Fibroblast of mammary gland (primary cell): ENCODE data around the gene MYADML2.
A peak's percentile ranks its signal among the peaks of the same experiment; 100 is the strongest.
"Not testable (repeated sequence)": the region's sequence is repeated elsewhere in the genome, so short reads cannot be mapped to it uniquely, and the experiment has no call there.

Experiments used
- DNase-seq: peaks from one replicate; pipeline ENCODE4 v3.0.0-alpha.2; 2010; ENCODE audit warnings: low read depth
- H3K4me3 ChIP-seq: 2 replicates; pipeline ENCODE4 v1.5.1; 2011; ENCODE audit warnings: low read depth, mild to moderate bottlenecking, low read length, moderate library complexity; ENCODE audit not compliant: control insufficient read depth
- CTCF ChIP-seq: conservative IDR thresholded peaks from 2 replicates; pipeline ENCODE4 v1.5.1; 2011; ENCODE audit warnings: low read depth, low read length, inconsistent platforms; ENCODE audit not compliant: control insufficient read depth, insufficient read depth

The MYADML2 gene

GRCh38 chr17:81921996-81922565, 25.0 kb downstream of the MYADML2 start:
- no peak for TF ChIP-seq CTCF
- no peak for DNase-seq
- no peak overlapping the region for H3K4me3 ChIP-seq

- TF ChIP-seq CTCF, result no peak
- H3K4me3 ChIP-seq, result no peak overlapping the region
- DNase-seq, result no peak
These were observed 25.5 kb downstream of the MYADML2 start for GRCh38 chr17:81921537-81921862.

- DNase-seq, result no peak
- no peak for TF ChIP-seq CTCF
- H3K4me3 ChIP-seq, result no peak overlapping the region
These were observed 26.2 kb downstream of the MYADML2 start for GRCh38 chr17:81920612-81921536.

- no peak for TF ChIP-seq CTCF
- no peak overlapping the region for H3K4me3 ChIP-seq
- no peak for DNase-seq
These were observed 28.0 kb downstream of the MYADML2 start for GRCh38 chr17:81918832-81919545.

- DNase-seq, H3K4me3 ChIP-seq: not testable (repeated sequence)
These were observed 28.7 kb downstream of the MYADML2 start for GRCh38 chr17:81918333-81918669.

DNA sequence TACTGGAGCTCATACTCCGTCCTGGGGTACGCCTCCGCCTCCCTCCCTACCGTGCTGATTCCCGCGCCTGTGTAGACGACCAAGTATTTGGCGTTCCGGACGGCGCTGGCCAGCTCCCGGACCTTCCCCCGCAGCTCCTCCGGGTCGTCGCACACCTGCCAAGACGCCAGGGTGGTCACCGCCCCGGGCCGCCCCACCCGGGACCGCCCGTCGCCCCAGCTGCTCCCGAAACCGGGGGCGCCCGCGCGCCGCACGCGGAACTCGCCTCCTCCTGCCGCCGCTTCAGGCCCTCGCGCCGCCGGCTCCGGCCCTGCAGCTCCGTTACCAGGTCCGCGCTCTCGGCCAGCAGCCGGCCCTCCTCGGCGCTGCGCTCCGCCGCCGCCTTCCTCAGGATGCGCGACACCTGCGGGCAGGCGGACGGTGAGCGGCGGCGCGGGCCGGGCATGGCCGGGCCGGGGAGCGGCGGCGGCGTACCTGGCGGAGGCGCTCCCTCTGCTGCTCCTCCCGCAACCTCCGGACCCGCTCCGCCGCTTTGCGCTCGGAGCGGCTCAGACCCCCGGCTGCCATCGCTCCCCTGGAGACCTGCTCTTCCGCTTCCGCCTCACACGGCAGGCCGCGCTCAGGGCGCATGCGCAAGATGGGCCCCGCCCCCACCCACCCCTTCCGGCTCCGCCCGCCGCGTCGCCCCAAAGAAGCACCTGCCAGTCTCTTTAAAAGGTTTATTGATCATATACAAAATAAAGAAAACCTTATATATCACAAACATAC, 29.3 kb downstream of the MYADML2 start, which contains the start of gene SIRT7:
Gene SIRT7, minus strand, starts transcription at position 612 of the 768 bp plus-strand sequence. Its CDS starts 45 bp downstream, at position 567.
- H3K4me3 ChIP-seq, result peak within 1 kb of the TSS; percentile 60
- no peak for TF ChIP-seq CTCF
- DNase-seq, result peak; percentile 48
